GM20431 (cell line): ENCODE measurements around the gene NUPR1.
"Not testable (repeated sequence)": the region's sequence is repeated elsewhere in the genome, so short reads cannot be mapped to it uniquely, and the experiment has no call there.

Experiments used
- in situ Hi-C: fragments of 300-500 bp; cut with MseI, MboI; formaldehyde crosslinking; loops from one replicate; pipeline ENCODE4 v1.15.0; 2020; ENCODE audit warnings: low sequenced_read_pairs; ENCODE audit not compliant: unreplicated experiment

The NUPR1 gene

DNA sequence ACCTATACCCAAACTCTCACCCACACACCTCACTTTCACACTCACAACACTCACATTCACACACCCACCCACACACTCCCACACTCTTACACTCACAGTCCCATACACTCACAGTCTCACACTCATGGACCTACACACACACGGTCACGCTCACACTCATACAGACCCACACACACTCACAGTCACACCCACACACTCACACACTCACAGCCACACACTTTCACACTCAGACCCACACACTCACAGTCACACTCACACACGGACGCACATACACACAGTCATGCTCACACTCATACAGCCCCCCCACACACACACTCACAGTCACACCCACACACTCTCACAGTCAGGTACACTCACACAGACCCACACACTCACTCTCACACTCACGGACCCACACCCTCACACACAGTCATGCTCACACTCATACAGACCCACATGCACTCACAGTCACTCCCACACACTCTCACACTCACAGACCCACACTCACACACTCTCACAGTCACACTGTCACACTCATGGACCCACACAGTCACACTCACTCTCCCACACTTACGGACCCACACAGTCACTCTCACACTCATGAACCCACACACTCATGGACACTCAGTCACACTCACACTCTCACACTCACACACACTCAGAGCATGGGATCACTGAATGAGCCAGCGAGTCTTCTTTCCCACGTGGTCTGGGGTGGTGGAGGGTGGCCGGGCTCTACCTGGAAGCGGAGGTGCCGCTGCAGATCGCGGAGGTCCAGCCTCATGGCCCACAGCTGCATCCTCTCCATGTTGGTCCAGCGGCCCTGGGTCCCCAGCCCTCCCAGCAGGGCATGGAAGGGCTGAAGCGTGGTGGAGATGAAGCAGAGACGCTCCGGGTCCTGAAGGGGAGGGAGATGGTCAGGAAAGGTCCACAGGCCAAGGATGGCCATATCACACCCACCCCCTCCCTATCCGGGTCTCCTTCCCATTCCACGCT lies 37.2 kb downstream of the NUPR1 start:
- in situ Hi-C loops: no loop called here

DNA sequence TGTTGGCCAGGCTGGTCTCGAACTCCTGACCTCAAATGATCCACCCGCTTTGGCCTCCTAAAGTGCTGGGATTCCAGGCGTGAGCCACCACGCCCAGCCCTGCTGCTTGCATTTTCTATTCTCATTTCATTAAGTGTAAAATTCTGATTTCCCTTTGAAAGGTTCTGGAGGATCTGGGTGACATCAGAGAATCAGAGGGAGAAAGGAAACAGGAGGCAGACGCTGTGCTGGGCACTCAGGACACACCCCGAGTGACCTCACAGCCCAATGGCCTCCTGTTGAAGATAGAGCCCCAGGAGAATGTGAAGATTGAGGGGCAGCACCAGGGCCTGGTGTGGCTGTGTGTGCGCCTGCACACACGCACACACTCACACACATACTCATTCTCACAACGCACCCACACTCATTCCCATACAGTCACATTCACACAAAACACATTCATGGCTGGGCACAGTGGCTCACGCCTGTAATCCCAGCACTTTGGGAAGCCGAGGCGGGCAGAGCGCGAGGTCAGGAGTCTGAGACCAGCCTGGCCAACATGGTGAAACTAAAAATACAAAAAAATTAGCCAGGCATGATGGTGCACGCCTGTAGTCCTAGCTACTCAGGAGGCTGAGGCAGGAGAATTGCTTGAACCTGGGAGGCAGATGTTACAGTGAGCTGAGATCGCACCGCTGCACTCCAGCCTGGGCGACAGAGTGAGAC lies 38.1 kb downstream of the NUPR1 start:
- in situ Hi-C loops: not testable (repeated sequence)

DNA sequence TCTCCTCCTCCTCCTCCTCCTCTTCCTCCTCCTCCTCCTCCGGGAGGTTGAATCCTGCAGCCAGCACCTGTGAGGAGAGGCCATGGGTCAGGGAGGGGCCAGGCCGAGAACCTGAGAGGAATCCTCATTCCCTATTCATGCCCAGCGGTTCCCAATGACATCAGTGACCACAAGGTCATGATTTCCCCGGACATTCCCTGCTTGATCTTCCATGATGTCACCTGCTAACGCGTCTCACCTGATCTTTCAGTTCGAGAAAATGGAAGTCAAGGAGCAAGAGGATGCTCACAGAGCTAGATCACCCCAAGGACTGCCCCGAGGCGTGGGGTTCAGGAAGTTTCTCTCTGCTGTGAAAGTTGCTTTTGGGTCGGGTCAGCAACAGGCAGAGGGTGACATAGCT lies 38.9 kb downstream of the NUPR1 start:
- in situ Hi-C loops: no loop called here

DNA sequence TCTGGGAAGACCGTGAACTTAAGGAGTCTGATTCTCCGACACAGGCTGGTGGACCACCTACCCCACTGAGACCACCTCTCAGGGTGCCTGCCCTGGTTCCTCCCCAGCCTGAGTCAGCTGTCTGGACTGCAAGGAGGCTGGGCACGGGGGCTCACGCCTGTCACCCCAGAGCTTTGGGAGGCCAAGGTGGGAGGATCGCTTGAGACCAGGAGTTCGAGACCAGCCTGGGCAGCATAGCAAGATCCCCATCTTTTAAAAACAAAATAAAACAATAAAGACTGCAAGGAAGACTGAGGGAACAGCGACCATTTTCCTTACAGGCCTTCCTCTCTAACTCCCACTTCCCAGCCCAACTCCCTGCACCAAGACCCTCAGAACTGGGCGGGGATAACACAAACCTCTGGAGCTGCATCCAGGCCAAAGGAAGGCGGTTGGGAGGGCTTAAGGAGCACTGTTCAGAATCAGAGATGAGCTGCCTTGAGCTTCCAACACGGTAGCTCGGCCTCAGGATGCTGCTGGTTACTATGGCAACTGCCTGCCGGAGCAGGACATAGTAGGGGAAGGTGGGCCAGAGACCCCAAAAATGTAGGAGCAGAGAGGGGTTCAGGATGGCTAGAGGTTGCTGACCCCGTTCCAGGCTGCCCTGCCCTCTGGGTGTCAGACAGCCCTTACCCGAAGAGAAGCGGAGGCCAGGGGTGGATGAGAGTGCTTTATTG lies 40.0 kb downstream of the NUPR1 start:
- in situ Hi-C loops: no loop called here

DNA sequence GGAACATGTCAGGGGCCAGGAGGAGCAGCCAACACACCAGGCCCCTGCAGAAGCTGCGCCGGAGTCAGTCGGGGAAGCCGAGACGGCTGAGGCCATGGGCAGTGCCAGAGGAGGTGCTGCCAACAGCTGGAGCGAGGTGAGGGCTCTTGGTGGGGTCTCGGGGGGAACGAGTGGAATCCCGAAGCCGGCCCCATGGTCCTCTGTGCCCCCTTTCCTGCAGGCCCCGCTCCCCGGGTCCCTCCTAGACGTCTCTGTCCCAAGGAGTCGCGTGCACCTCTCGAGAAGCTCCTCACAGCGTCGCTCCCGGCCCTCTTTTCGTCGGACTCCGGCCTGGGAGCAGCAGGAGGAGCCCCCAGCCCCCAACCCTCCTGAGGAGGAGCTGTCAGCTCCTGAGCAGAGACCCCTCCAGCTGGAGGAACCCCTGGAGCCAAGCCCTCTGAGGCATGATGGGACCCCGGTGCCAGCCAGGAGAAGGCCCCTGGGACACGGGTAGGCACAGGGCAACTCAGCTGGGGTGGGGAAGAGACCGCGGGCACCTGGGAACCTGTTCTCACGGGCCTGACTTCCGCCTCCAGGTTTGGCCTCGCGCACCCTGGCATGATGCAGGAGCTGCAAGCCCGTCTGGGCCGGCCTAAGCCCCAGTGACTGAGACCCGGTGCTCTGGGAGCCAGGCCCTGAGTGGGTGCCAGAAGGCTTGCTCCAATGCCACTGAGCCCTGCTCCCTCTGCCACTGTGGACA lies 40.7 kb downstream of the NUPR1 start:
- in situ Hi-C loops: no loop called here

DNA sequence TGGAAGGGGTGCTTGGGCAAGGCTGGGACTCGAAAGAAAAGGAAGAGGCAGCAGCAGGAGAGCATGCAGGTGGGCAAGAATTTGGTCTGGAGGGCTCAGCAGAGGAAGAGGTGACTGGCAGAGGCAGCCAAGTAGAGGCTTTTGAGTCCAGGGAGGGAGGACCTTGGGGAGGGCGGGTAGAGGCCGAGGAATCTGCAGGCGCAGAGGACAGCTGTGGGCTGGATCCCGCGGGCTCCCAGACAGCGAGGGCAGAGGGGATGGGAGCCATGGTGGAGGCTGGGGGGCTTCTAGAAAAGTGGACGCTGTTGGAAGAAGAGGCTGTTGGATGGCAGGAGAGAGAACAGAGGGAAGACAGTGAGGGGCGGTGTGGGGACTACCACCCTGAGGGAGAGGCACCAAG lies 41.4 kb downstream of the NUPR1 start:
- in situ Hi-C loops: no loop called here

DNA sequence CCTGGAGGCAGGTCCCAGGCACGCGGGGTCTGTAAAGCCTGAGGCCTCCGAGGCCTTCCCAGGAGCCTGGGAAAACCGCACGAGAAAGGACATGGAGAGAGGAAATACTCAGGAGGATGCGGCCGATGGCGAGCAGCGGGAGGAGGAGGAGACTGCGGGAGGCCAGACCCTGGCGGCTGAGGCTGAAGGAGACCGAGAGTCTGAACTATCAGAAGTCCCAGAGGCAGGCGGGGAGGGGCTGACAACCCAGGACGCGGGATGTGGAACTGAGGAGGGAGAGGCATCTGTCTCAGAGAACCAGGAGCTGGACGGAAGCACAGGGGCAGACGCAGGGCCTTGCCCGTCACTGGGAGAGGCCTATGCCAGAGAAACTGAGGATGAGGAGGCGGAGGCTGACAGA lies 41.9 kb downstream of the NUPR1 start:
- in situ Hi-C loops: no loop called here

DNA sequence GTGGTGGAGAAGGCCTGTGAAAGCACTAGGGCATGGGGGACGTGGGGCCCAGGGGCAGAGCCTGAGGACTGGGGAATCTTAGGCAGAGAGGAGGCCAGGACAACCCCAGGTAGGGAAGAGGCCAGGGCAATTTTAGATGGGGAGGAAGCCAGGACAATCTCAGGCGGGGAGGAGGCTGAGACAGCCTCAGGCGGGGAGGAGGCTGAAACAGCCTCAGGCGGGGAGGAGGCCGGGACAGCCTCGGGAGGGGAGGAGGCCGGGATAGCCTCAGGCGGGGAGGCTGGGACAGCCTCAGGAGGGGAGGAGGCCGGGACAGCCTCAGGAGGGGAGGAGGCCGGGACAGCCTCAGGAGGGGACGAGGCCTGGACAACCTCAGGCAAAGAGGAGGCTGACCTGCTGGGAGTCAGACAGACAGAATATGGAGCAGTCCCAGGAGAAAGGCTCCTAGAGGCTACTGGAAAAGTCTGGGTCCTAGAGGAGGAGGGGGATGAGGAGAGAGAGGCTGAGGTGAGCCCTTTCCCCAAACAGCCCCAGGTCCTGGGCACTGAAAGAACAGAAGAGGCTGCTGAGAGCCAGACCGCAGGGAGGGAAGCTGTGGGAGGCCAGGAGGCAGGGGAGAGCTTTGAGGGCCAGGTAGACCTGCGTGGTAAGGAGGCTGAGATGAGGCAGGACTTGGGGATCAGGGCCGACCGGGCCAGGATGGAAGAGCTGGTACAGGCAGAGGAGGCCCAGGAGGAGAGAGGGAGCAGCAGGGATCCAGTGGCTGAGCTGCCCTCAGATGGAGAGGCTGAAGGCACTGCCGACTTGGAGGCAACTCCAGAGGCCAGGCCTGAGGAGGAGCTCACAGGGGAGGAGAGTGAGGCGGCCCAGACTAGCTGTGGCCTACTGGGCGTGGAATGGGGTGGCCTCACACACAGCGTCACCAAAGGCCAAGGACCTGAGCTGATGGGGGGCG lies 42.7 kb downstream of the NUPR1 start:
- in situ Hi-C loops: no loop called here

DNA sequence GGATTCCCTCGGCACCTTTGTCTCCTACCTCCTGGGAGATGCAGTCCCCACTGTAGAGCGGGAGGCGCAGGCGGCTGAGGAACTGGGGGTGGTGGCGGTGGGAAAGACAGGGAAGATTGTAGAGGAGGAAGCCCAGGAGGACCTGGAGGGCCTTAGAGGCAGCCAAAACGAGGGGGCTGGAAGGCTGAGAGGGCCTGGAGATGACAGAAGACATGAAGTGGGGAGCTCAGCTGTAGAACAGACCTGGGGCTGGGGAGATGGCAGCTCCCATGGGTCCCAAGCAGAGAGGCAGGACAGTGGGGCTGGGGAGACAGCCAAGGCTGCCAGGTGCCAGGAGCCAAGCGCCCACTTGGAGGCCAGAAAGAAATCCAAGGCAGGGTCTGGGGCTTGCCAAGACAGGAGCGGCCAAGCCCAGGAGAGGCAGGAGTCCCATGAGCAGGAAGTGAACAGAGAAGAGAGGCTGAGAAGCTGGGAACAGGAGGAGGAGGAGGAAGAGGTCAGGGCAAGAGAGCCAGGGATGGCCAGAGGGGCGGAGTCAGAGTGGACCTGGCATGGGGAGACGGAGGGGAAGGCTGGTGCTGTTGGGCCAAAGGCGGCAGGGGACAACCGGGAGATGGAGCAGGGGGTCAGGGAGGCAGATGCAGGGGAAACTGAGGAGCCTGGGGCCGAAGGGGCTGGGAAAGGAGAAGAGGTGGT lies 43.5 kb downstream of the NUPR1 start:
- in situ Hi-C loops: no loop called here

DNA sequence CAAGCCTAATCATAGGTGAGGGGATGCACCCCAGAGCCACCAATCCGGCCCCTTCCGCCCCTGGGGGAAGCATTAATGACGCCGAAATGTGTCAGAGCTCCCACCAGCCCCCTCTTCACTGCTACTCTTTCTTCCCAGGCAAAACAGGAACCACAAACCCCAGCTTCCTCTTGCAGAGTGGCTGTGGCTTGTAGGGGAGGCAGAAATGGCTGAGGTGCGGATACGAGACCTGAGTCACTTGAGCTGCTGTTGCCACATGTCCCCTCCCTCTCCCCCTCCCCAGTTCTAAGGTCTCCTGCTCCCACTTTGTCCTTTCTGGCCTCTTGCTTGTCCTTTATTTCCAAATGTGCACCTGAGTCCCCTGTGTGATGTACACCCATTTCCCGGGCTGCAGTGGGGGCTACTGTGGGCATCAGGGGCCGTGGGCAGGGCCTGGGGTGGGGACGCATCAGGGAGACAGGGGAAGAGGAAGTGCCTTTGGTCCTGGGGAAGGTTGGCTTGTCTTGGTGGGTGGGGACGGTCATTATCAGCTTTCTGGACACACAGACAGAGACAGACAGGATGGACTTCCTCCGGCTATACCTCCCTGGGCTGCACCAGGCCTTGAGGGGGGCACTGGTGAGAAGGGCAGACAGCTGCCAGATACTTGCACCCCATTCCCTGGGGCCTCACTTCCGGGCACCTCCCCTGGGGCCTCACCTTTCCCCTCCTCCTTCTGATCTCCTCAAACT lies 44.5 kb downstream of the NUPR1 start, which contains the start of gene APOBR:
Gene APOBR (plus strand): TSS at position 523 of the 731 bp plus-strand sequence. CDS start 39 bp downstream, at position 562.
- in situ Hi-C loops: no loop called here

DNA sequence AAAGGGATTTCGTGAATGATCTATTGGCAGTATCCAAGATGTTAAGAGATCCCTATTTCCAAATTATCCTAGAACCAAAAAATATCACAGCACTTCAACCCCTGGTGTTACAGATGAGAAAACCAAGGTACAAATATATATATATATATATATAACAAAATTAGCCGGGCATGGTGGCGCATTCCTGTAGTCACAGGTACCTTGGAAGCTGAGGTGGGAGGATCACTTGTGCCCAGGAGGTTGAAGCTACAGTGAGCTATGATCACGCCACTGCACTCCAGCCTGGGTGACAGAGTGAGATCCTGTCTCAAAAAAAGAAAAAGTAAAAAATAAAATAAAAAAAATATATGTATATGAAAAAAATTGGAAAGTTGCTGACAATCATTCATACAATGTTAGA lies 46.3 kb downstream of the NUPR1 start:
- in situ Hi-C loops: no loop called here

DNA sequence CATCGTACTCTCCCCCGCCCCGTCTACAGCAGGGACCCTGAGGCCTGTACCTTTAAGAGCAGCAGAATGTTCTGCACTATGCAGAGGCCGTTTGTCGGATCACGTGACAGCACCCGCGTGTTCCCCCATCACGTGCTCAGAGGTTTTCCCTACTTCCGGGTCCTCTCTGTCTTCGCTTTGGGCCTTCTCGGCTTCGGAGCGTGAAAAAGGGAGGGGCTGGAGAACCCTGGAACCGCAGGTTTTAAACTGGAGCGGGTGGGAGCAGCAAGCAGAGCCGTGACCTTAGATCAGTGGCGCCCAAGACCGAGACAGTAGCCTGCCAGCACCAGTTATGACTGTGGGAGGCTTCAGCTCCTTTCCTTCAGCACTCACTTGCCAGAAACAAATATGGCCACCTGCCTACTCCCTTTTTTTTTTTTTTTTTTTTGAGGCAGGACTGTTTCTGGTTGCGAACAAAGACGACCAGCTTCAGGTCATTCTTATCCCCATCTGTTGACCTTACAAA lies 46.8 kb downstream of the NUPR1 start, which contains the start of gene CLN3:
Gene CLN3 (minus strand): TSS at position 105 of the 505 bp plus-strand sequence. CDS start 315 bp downstream, outside the sequence.
- in situ Hi-C loops: no loop called here

DNA sequence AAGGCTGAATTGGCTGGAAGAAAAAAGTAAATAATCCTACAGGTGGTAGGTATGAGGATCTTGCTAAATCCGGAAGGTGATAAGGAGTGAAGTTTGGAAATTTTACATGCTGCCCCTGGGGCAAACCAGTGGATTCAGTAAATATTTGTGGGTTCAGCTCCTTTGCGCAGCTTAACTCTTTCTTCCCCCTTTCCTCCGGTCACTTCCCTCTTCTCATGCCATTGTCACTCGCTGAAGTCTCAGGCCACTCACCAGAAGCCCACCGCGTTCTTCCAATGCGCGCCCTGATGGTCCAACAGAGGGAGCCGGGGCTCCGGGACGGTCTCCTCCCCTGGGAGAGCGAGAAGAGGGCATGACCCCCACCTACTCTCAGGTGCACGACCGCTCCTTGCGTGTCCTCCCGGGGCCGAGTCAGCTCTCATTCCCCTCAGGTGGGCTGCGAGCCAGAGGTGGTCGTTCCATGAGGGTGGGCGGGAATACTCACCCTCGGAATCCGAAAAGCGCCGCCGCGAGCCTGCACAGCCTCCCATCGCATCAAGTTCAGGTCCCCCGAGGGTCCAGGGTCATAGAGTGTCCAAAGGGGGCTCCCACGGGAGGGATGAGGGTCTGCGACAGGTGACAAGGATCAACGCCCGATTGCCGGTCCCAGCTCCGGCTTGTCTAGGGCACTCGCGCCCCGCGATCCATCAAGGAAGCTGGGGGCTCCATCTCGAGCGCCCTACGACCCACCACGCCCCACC lies 47.4 kb downstream of the NUPR1 start:
- in situ Hi-C loops: no loop called here

DNA sequence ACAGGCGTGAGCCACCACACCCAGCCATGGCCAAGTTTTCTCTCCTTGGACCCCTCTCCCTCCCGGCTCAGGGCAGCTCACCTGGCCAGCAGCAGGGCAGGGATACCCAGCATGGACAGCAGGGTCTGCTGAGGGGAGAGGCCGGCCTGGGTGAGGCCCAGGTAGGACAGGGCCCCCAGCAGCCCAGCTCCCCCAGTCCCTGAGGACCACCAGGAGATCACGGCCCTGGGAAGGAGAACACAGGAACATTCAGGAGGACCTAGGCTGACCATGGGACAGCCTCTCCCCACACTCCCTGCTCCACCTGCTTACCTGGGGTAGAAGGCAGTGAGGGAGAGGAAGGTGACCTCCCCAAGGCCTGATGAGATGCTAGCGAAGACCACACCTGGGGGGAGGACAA lies 52.5 kb downstream of the NUPR1 start:
- in situ Hi-C loops: no loop called here

DNA sequence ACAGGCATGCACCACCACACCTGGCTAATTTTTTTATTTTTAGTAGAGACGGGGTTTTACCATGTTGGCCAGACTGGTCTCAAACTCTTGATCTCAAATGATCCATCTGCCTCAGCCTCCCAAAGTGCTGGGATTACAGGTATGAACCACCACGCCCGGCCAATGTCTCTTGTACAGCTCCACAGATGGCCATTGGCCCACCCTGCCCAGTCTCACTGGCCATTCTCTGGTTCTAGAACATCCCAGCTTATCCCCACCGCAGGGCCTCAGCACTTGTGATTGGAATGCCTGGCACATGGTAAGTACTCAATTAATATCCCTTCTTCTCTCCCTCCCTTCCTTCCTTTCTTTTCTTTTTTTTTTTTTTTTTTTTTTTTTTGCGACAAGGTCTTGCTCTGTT lies 55.4 kb downstream of the NUPR1 start:
- in situ Hi-C loops: not testable (repeated sequence)
